ENCODE measurements around the gene PIK3IP1.

DNA sequence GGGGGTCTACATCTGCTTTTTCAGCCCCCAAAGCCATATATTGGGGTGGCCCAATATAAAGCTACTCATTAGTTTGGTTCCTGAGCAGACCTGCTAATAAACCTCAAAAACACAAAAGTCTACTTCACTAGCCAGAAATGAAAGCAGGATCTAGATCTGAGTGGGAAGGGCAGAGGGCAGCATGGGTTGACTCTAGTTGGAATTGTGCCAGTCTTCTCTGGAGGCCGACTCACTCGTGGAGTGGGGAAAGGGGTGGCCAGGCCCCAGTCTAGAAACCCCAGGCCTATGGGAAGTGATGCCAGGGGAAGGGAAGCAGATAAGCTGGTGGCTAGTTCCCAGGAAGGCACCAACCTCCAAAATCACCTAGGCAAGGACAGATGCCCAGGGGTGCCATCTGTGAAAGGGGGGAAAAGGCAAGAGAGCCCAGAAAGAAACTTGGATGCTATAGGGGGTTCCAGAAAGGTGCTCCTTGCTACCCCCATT, 48.5 kb upstream of the PIK3IP1 start:
- TF ChIP-seq POLR2AphosphoS5 (IDR thresholded peaks at IDR 0.05; ENCODE audit: low read depth, low read length): no peak
- TF ChIP-seq POLR2A (IDR thresholded peaks at IDR 0.05; ENCODE audit: low read depth, low read length): no peak
